ENCODE data around the gene CCNC.

- TF ChIP-seq POLR2A (IDR thresholded peaks at IDR 0.05; ENCODE audit: low read depth) (no peak), EP300 (IDR thresholded peaks at IDR 0.05) (no peak), POLR2AphosphoS5 (IDR thresholded peaks at IDR 0.05) (no peak)
- TF ChIP-seq, protein P1, sequence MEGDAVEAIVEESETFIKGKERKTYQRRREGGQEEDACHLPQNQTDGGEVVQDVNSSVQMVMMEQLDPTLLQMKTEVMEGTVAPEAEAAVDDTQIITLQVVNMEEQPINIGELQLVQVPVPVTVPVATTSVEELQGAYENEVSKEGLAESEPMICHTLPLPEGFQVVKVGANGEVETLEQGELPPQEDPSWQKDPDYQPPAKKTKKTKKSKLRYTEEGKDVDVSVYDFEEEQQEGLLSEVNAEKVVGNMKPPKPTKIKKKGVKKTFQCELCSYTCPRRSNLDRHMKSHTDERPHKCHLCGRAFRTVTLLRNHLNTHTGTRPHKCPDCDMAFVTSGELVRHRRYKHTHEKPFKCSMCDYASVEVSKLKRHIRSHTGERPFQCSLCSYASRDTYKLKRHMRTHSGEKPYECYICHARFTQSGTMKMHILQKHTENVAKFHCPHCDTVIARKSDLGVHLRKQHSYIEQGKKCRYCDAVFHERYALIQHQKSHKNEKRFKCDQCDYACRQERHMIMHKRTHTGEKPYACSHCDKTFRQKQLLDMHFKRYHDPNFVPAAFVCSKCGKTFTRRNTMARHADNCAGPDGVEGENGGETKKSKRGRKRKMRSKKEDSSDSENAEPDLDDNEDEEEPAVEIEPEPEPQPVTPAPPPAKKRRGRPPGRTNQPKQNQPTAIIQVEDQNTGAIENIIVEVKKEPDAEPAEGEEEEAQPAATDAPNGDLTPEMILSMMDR (IDR thresholded peaks at IDR 0.05): no peak
Measured at GRCh38 chr6:99575544-99576227, 7.2 kb upstream of the CCNC start.

Measured in esophagus muscularis mucosa (tissue), 4 donors.